Karpas-422 (cell line): ENCODE results near the gene LSM12. TPM values are rescaled to one million over a fixed set of nuclear protein-coding genes. Genes with fewer than 3 reads are reported as not detected.

Source experiments
- DNase-seq: peaks from one replicate; pipeline ENCODE4 v3.0.0-alpha.2; 2015
- H2AFZ ChIP-seq: fragments of 200-600 bp; sonication (generic); 2 replicates; pipeline ENCODE4 v1.6.1; 2014; ENCODE audit warnings: antibody characterized with exemption, low read length, mixed read lengths
- H3K27ac ChIP-seq: fragments of 200-600 bp; sonication (generic); 2 replicates; pipeline ENCODE4 v1.5.1; 2014; ENCODE audit warnings: mild to moderate bottlenecking, low read length, moderate library complexity
- H3K27me3 ChIP-seq: fragments of 200-600 bp; sonication (generic); 2 replicates; pipeline ENCODE4 v1.6.1; 2014; ENCODE audit warnings: low read length, mixed read lengths
- H3K36me3 ChIP-seq: fragments of 200-600 bp; sonication (generic); 2 replicates; pipeline ENCODE4 v1.6.1; 2014; ENCODE audit warnings: low read length, mixed read lengths; ENCODE audit not compliant: insufficient read depth
- H3K4me1 ChIP-seq: fragments of 200-600 bp; sonication (generic); 2 replicates; pipeline ENCODE4 v1.6.1; 2014; ENCODE audit warnings: mild to moderate bottlenecking, low read length, mixed read lengths
- H3K4me2 ChIP-seq: fragments of 200-600 bp; sonication (generic); 2 replicates; pipeline ENCODE4 v1.6.1; 2014; ENCODE audit warnings: low read length, low read depth, mild to moderate bottlenecking; ENCODE audit not compliant: poor library complexity, severe bottlenecking
- H3K4me3 ChIP-seq: fragments of 200-600 bp; sonication (generic); 2 replicates; pipeline ENCODE4 v1.5.1; 2014; ENCODE audit warnings: mild to moderate bottlenecking, antibody characterized with exemption, low read length, mixed read lengths
- H3K79me2 ChIP-seq: fragments of 200-600 bp; sonication (generic); 2 replicates; pipeline ENCODE4 v1.6.1; 2014; ENCODE audit warnings: mild to moderate bottlenecking, low read length, mixed read lengths
- H3K9ac ChIP-seq: fragments of 200-600 bp; sonication (generic); 2 replicates; pipeline ENCODE4 v1.6.0; 2014; ENCODE audit warnings: low read length
- H3K9me2 ChIP-seq: fragments of 200-600 bp; sonication (generic), shearing (Covaris generic); replicated peaks from 2 replicates; pipeline ENCODE4 v1.6.0; 2014; ENCODE audit warnings: mild to moderate bottlenecking, low read length, moderate library complexity; ENCODE audit not compliant: insufficient read depth
- H3K9me3 ChIP-seq: fragments of 300-700, 200-600 bp; sonication (generic); 2 replicates; pipeline ENCODE4 v1.6.1; 2014; ENCODE audit warnings: low read length, mixed read lengths
- H4K20me1 ChIP-seq: fragments of 200-600 bp; sonication (generic); 2 replicates; pipeline ENCODE4 v1.6.1; 2014; ENCODE audit warnings: mild to moderate bottlenecking, antibody characterized with exemption, low read length, low read depth; ENCODE audit not compliant: insufficient read depth
- total RNA-seq: library from RNA; depleted of rRNA; stranded (reverse); fragments of >200 nt; shearing (Covaris generic); gene quantifications from 2 replicates; pipeline ENCODE4 v1.2.3, GENCODE V29; 2014; ENCODE audit warnings: low replicate concordance

The LSM12 gene
- total RNA-seq, 1 experiment from 2014 or later, result 73.1 TPM

DNA sequence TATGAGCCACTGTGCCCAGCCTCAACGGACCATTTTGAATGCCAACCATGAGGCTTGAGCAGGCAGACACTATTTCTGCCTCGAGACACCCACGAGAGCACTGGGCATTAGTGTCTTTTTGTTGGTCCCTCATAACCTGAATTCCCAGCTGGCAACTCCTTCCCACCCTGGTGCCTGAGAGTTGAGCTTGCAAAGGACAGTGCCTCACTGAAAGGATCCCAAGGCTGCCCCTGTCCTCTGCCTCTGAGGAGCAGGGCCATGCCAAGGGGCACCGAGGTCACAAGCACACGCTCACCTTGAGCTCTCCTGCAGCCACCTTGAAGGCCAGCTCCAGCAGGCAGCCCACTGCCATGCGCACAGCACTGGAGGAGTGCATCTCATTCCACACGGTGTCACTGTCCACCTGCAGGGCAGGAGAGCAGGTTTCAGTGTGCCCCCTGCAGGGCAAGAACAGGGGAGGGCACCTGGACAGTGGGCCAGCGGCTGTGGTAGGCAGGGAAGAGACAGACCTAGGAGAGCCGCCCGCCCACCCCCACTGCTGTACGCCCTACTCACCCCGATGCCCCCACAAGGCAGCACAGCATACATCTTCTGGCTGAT is 16.9 kb upstream of the LSM12 start:
- Histone ChIP-seq H3K9ac (no peak overlapping the region), H3K9me2 (no peaks in the 10 kb centered on the region), H3K4me3 (no peak overlapping the region), H3K9me3 (no peaks in the 10 kb centered on the region), H3K4me2 (no peak overlapping the region), H4K20me1 (no peaks in the 10 kb centered on the region; the same call in 1 of the 2 replicates), H3K79me2 (no peaks in the 10 kb centered on the region), H3K27me3 (no peaks in the 10 kb centered on the region), H2AFZ (no peak overlapping the region), H3K4me1 (peaks cover 14% of the 10 kb centered on the region), H3K27ac (no peak overlapping the region), H3K36me3 (no peaks in the 10 kb centered on the region)
- DNase-seq, result no peak

- H3K4me1 ChIP-seq, result peaks cover 14% of the 10 kb centered on the region
- no peak overlapping the region for H3K9ac ChIP-seq
- H3K27ac ChIP-seq, result no peak overlapping the region
- no peak overlapping the region for H3K4me2 ChIP-seq
- no peaks in the 10 kb centered on the region; the same call in 1 of the 2 replicates for H4K20me1 ChIP-seq
- H2AFZ ChIP-seq, result no peak overlapping the region
- no peaks in the 10 kb centered on the region for H3K36me3 ChIP-seq
- no peak overlapping the region for H3K4me3 ChIP-seq
- H3K79me2 ChIP-seq, result no peaks in the 10 kb centered on the region
- DNase-seq, result no peak
- H3K9me3 ChIP-seq, result no peaks in the 10 kb centered on the region
- no peaks in the 10 kb centered on the region for H3K27me3 ChIP-seq
- no peaks in the 10 kb centered on the region for H3K9me2 ChIP-seq
These were observed 15.9 kb upstream of the LSM12 start for GRCh38 chr17:44082256-44082927.

DNA sequence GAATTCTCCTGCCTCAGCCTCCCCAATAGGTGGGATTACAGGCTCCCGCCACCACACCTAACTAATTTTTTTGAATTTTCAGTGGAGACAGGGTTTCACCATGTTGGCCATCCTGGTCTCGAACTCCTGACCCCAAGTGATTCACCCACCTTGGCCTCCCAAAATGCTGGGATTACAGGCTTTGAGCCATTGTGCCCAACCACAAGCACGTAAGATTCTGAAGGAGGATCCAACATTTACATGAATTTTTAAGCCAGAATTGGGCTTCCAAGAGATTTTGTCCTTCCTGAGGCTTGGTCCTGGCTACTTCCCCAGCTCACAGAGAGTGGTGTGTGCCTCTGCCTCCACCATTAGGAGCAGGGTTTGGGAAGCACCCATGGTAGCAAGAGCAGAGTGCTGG is 15.2 kb upstream of the LSM12 start:
- H3K79me2 ChIP-seq, result no peaks in the 10 kb centered on the region
- H3K4me3 ChIP-seq, result no peak overlapping the region
- no peaks in the 10 kb centered on the region for H3K9me2 ChIP-seq
- H3K9me3 ChIP-seq, result no peaks in the 10 kb centered on the region
- H3K4me2 ChIP-seq, result no peak overlapping the region
- H3K9ac ChIP-seq, result no peak overlapping the region
- no peak for DNase-seq
- no peaks in the 10 kb centered on the region; the same call in 1 of the 2 replicates for H4K20me1 ChIP-seq
- H3K4me1 ChIP-seq, result peaks cover 14% of the 10 kb centered on the region
- no peak overlapping the region for H2AFZ ChIP-seq
- H3K36me3 ChIP-seq, result peaks cover 4% of the 10 kb centered on the region; the same call in 1 of the 2 replicates
- no peaks in the 10 kb centered on the region for H3K27me3 ChIP-seq
- no peak overlapping the region for H3K27ac ChIP-seq

DNA sequence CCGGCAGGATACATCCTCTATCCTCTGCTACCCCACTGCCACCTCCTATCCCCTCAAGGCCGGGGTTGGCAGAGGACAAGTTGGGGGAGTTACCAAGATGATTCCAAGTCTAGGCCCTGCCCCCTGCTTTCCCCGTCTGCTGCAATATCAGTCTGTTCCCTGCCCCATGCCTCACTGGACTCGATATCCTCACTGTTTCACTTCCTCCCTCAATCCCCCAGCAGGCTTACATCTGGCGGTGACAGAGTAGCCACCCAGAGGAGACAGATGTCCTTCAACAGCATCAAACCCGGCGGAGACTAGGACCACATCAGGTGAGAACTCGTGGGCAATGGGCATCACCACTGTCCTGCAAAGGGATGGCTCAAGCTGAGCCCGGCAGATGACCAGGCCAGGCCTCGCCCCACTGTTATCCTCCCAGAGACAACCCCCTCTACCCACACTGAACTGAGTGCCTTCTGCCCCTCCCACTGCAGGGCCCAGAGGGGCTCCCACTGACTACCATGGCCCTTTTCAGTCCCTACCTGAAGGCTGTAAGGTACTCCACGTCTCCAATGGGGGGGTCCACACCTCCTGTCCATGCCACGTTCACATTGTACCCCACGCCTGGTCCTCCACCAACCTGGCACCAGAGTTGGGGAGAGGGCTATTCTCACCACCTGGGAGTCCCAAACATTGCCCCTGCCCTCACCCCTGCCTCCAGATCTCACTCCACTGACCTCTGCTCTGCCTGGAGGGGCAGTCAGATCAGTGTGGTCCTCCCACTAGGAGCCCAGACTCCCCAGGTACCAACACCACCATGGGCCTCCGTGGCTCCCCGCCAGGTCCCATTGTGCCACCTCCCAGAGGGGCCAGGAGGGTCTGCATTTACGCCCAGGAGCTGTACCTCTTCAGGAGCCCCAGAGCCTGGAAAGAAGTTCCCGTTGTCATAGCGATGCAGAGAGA is 13.7 kb upstream of the LSM12 start:
- no peaks in the 10 kb centered on the region for H3K79me2 ChIP-seq
- H4K20me1 ChIP-seq, result no peaks in the 10 kb centered on the region; the same call in 1 of the 2 replicates
- H3K4me3 ChIP-seq, result no peak overlapping the region
- peaks cover 14% of the 10 kb centered on the region for H3K4me1 ChIP-seq
- peak; percentile 52 for DNase-seq
- H3K9me2 ChIP-seq, result no peaks in the 10 kb centered on the region
- H3K9ac ChIP-seq, result no peak overlapping the region
- H3K36me3 ChIP-seq, result peaks cover 10% of the 10 kb centered on the region; the same call in 1 of the 2 replicates
- H2AFZ ChIP-seq, result no peak overlapping the region
- H3K27ac ChIP-seq, result peak overlapping the region; percentile 47; the same call in 1 of the 2 replicates
- H3K4me2 ChIP-seq, result peak overlapping the region; percentile 41
- H3K27me3 ChIP-seq, result no peaks in the 10 kb centered on the region
- no peaks in the 10 kb centered on the region for H3K9me3 ChIP-seq

DNA sequence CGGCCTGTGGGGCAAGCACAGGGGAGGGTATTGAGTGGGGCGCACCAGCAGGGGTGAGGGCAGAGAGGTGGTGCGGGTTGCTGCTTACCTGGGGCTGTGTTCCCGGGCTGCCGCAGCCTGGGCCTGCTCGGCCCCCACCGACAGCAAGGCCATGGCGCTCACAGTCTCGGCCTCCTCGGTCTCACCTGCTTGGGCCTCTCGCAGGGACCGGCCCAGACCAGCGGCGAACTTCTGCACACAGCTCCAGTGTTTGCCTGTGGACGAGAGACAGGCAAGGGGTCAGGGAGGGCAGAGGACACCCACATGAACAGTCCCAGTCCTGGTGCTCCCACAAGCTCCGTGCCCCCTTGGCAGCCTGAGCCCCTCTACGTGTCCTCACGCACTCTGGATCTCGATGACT is 11.9 kb upstream of the LSM12 start:
- peaks cover 20% of the 10 kb centered on the region for H3K36me3 ChIP-seq

DNA sequence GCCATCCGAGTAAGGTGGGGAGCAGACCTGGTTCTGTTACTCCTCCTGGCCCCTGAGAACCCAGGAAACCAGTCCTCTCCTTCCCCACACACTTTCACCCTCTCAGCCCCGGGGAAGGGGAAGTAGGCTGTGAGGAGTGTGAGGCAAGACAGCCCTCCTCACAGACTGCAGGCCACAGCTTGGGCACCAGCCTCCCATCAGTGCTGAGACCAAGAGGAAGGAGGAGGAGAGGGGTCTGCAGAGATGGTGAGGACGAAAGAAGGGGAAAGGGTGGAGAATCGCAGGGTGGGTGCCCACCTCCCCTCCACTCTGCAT is 11.1 kb upstream of the LSM12 start:
- Histone ChIP-seq H3K27me3 (no peaks in the 10 kb centered on the region), H3K9ac (no peak overlapping the region), H3K36me3 (peaks cover 21% of the 10 kb centered on the region), H2AFZ (no peak overlapping the region), H3K27ac (no peak overlapping the region), H3K79me2 (peaks cover 18% of the 10 kb centered on the region), H3K4me3 (no peak overlapping the region), H3K9me2 (no peaks in the 10 kb centered on the region), H4K20me1 (no peaks in the 10 kb centered on the region), H3K4me1 (peaks cover 11% of the 10 kb centered on the region), H3K9me3 (no peaks in the 10 kb centered on the region), H3K4me2 (no peak overlapping the region)
- no peak for DNase-seq

More for the DNA sequence above, 11.9 kb upstream of the LSM12 start:
- peaks cover 11% of the 10 kb centered on the region for H3K4me1 ChIP-seq
- no peaks in the 10 kb centered on the region for H3K9me2 ChIP-seq
- H3K27ac ChIP-seq, result no peak overlapping the region
- no peak overlapping the region for H3K9ac ChIP-seq
- H4K20me1 ChIP-seq, result no peaks in the 10 kb centered on the region
- DNase-seq, result no peak
- H3K4me2 ChIP-seq, result no peak overlapping the region
- H2AFZ ChIP-seq, result no peak overlapping the region
- no peak overlapping the region for H3K4me3 ChIP-seq
- H3K79me2 ChIP-seq, result peaks cover 9% of the 10 kb centered on the region
- no peaks in the 10 kb centered on the region for H3K27me3 ChIP-seq
- H3K9me3 ChIP-seq, result no peaks in the 10 kb centered on the region

- no peaks in the 10 kb centered on the region for H4K20me1 ChIP-seq
- H3K36me3 ChIP-seq, result peaks cover 21% of the 10 kb centered on the region
- no peak overlapping the region for H3K9ac ChIP-seq
- peaks cover 24% of the 10 kb centered on the region for H3K79me2 ChIP-seq
- no peak overlapping the region for H2AFZ ChIP-seq
- no peak for DNase-seq
- no peak overlapping the region for H3K4me3 ChIP-seq
- no peaks in the 10 kb centered on the region for H3K27me3 ChIP-seq
- no peak overlapping the region for H3K4me2 ChIP-seq
- H3K9me2 ChIP-seq, result no peaks in the 10 kb centered on the region
- no peak overlapping the region for H3K27ac ChIP-seq
- peaks cover 13% of the 10 kb centered on the region for H3K4me1 ChIP-seq
- no peaks in the 10 kb centered on the region for H3K9me3 ChIP-seq
These were observed 10.5 kb upstream of the LSM12 start for GRCh38 chr17:44076716-44077594.
